ENCODE measurements around the gene SPTBN5.

GRCh38 chr15:41847981-41848380 is 45.9 kb downstream of the SPTBN5 start:
- TF ChIP-seq CTCF (IDR thresholded peaks at IDR 0.05; ENCODE audit: low read length) = no peak
- no peak for TF ChIP-seq EZH2 (IDR thresholded peaks at IDR 0.05; ENCODE audit: borderline replicate concordance, low read length)
